IMR-90 (cell line): Measurements from ENCODE around the gene LDB2. TPM values are rescaled to one million over a fixed set of nuclear protein-coding genes. Genes with fewer than 3 reads are reported as not detected.

Experiments
- ATAC-seq: fragments of 200-7000 bp; cut with Tn5 transposase; 2 replicates; pipeline ENCODE4 v1.9.1; 2020; ENCODE audit warnings: low read depth, mild to moderate bottlenecking, moderate library complexity
- BruUV-seq: library from RNA; stranded (reverse); fragments of 400-500 nt; replicated peaks from 2 replicates; lab custom pipeline; 2021; lab: Mats Ljungman, UMichigan
- CTCF ChIA-PET: fragments of 300-600 bp; formaldehyde crosslinking; extraction: SDS; loops from one replicate; lab custom pipeline; 2021; ENCODE audit warnings: antibody characterized with exemption; lab: Yijun Ruan, JAX
- POLR2A ChIA-PET: fragments of 300-600 bp; sonication (Branson Sonifier 250); formaldehyde crosslinking; loops from one replicate; lab custom pipeline; 2022; ENCODE audit warnings: antibody characterized with exemption; ENCODE audit not compliant: unreplicated experiment; lab: Charles Lee
- DNase-seq: peaks from one replicate; pipeline ENCODE4 v3.0.0; 2013
- H2AFZ ChIP-seq: replicated peaks from 2 replicates; pipeline ENCODE3; 2013; ENCODE audit warnings: low read length, mild to moderate bottlenecking; ENCODE audit not compliant: poor library complexity
- H2AK5ac ChIP-seq: 2 replicates; pipeline ENCODE4 v1.6.1; 2013; ENCODE audit warnings: low read depth, low read length, inconsistent platforms
- H2AK9ac ChIP-seq: replicated peaks from 2 replicates; pipeline ENCODE3; 2013; ENCODE audit warnings: mild to moderate bottlenecking, low read depth, low read length, moderate library complexity; ENCODE audit not compliant: poor library complexity
- H2BK120ac ChIP-seq: 2 replicates; pipeline ENCODE4 v1.6.1; 2013; ENCODE audit warnings: low read depth, low read length, inconsistent platforms
- H2BK15ac ChIP-seq: 3 replicates; pipeline ENCODE4 v1.6.1; 2013; ENCODE audit warnings: low read depth, low read length, inconsistent platforms
- H2BK20ac ChIP-seq: 2 replicates; pipeline ENCODE4 v1.6.1; 2013; ENCODE audit warnings: low read depth, mild to moderate bottlenecking, inconsistent platforms, low read length, moderate library complexity
- H2BK5ac ChIP-seq: 2 replicates; pipeline ENCODE4 v1.6.1; 2013; ENCODE audit warnings: mild to moderate bottlenecking, low read depth, low read length, inconsistent platforms; ENCODE audit not compliant: poor library complexity, severe bottlenecking
- H3K14ac ChIP-seq: replicated peaks from 2 replicates; pipeline ENCODE4 v1.6.1; 2013; ENCODE audit warnings: low read depth, low read length, inconsistent platforms
- H3K18ac ChIP-seq: 2 replicates; pipeline ENCODE4 v1.6.1; 2013; ENCODE audit warnings: low read depth, low read length, control low read depth
- H3K23ac ChIP-seq: 2 replicates; pipeline ENCODE4 v1.6.1; 2013; ENCODE audit warnings: low read depth, low read length, inconsistent platforms
- H3K27ac ChIP-seq: 2 replicates; pipeline ENCODE4 v1.5.1; 2013; ENCODE audit warnings: mild to moderate bottlenecking, control low read depth, low read length; ENCODE audit not compliant: insufficient read depth
- H3K27me3 ChIP-seq: 2 replicates; pipeline ENCODE4 v1.6.1; 2013; ENCODE audit warnings: low read length; ENCODE audit not compliant: control insufficient read depth, insufficient read depth
- H3K36me3 ChIP-seq: 2 replicates; pipeline ENCODE4 v1.6.1; 2013; ENCODE audit warnings: low read length, mixed read lengths; ENCODE audit not compliant: control insufficient read depth, insufficient read depth
- H3K4ac ChIP-seq: 2 replicates; pipeline ENCODE4 v1.6.1; 2013; ENCODE audit warnings: low read depth, low read length, inconsistent platforms
- H3K4me1 ChIP-seq: 2 replicates; pipeline ENCODE4 v1.6.1; 2013; ENCODE audit warnings: low read length, mixed read lengths; ENCODE audit not compliant: control insufficient read depth, insufficient read depth
- H3K4me2 ChIP-seq: 2 replicates; pipeline ENCODE4 v1.6.1; 2013; ENCODE audit warnings: low read depth, mild to moderate bottlenecking, control low read depth, low read length, moderate library complexity
- H3K4me3 ChIP-seq: 2 replicates; pipeline ENCODE4 v1.5.1; 2013; ENCODE audit warnings: low read depth, mild to moderate bottlenecking, control low read depth, low read length, moderate library complexity; ENCODE audit not compliant: insufficient read depth
- H3K56ac ChIP-seq: 2 replicates; pipeline ENCODE4 v1.6.1; 2013; ENCODE audit warnings: low read length, inconsistent platforms; ENCODE audit not compliant: insufficient read depth; ENCODE audit errors: extremely low read depth
- H3K79me1 ChIP-seq, 2 experiments: 2 replicates each; pipeline ENCODE4 v1.6.1; 2013; ENCODE audit warnings: low read length in 2 of 2, inconsistent platforms in 1 of 2, low read depth in 1 of 2
- H3K9ac ChIP-seq: 2 replicates; pipeline ENCODE4 v1.6.1; 2013; ENCODE audit warnings: low read depth, low read length, control low read depth
- H3K9me1 ChIP-seq: 2 replicates; pipeline ENCODE4 v1.6.1; 2013; ENCODE audit warnings: low read length, inconsistent platforms; ENCODE audit not compliant: insufficient read depth
- H3K9me3 ChIP-seq: 2 replicates; pipeline ENCODE4 v1.6.1; 2013; ENCODE audit warnings: low read length; ENCODE audit not compliant: control insufficient read depth, insufficient read depth
- H4K20me1 ChIP-seq: 2 replicates; pipeline ENCODE4 v1.6.1; 2013; ENCODE audit warnings: low read length, inconsistent platforms; ENCODE audit not compliant: insufficient read depth
- H4K5ac ChIP-seq: 2 replicates; pipeline ENCODE4 v1.6.1; 2013; ENCODE audit warnings: mild to moderate bottlenecking, low read depth, low read length, control low read depth
- H4K8ac ChIP-seq, 2 experiments: 2 replicates each; pipeline ENCODE4 v1.6.1; 2013; ENCODE audit warnings: low read depth in 2 of 2, low read length in 2 of 2, control low read depth in 1 of 2, inconsistent platforms in 1 of 2
- H4K91ac ChIP-seq: 2 replicates; pipeline ENCODE4 v1.6.1; 2013; ENCODE audit warnings: low read depth, low read length, inconsistent platforms; ENCODE audit not compliant: insufficient read depth
- CEBPB ChIP-seq: IDR thresholded peaks from 2 replicates; pipeline ENCODE4 v1.6.1; 2012; ENCODE audit warnings: low read depth, low read length, improper control_type of control experiment
- ELK1 ChIP-seq: fragments of 150-350 bp; IDR thresholded peaks from 2 replicates; pipeline ENCODE4 v1.6.1; 2016; ENCODE audit warnings: low read depth, mild to moderate bottlenecking, low read length, moderate library complexity, borderline replicate concordance
- POLR2A ChIP-seq: IDR thresholded peaks from 2 replicates; pipeline ENCODE4 v1.6.1; 2012; ENCODE audit warnings: mild to moderate bottlenecking, low read depth, low read length
- RCOR1 ChIP-seq: IDR thresholded peaks from 2 replicates; pipeline ENCODE4 v1.6.1; 2012; ENCODE audit warnings: mild to moderate bottlenecking, low read length, improper control_type of control experiment; ENCODE audit not compliant: insufficient replicate concordance
- WGBS, 2 experiments: methylation state at CpG; one replicate each; pipeline versions ENCODE4 v1.1.5 to v1.1.7; 2013; ENCODE audit warnings: missing lambda C conversion rate in 2 of 2; ENCODE audit not compliant: insufficient read length in 1 of 2; ENCODE audit errors: extremely low coverage in 2 of 2; 5-methylcytosine and 5-hydroxymethylcytosine counted together
- dilution Hi-C: fragments of 300-500 bp; cut with HindIII; formaldehyde crosslinking; loops from one replicate; pipeline ENCODE4 v1.14.3; 2018; ENCODE audit warnings: low sequenced_read_pairs; ENCODE audit not compliant: unreplicated experiment
- in situ Hi-C: fragments of 300-500 bp; cut with MboI; formaldehyde crosslinking; loops from 3 replicates; pipeline ENCODE4 v1.14.3; 2019; ENCODE audit warnings: low sequenced_read_pairs, inconsistent platforms, mixed read lengths
- intact Hi-C: fragments of 100-400 bp; cut with micrococcal nuclease; formaldehyde crosslinking; loops from 2 replicates; pipeline ENCODE4 v1.10.0; 2022
- polyA plus RNA-seq, 3 experiments: library from polyadenylated mRNA; depleted of rRNA; stranded (reverse); fragments of >200 nt; gene quantifications; 2 replicates each; pipeline ENCODE4 v1.2.3, GENCODE V29; 2012; ENCODE audit warnings: low replicate concordance in 1 of 3
- total RNA-seq: library from RNA; depleted of rRNA; stranded (reverse); fragments of >200 nt; gene quantifications from 2 replicates; pipeline ENCODE4 v1.2.3, GENCODE V29; 2012

The LDB2 gene
- total and polyA plus RNA-seq, 2 of the 4 experiments (the other 2 are of a cell fraction) = 67.9 to 116 TPM

GRCh38 chr4:16594128-16594527 lies 304.3 kb downstream of the LDB2 start:
- intact Hi-C loops (no loop called here), dilution Hi-C loops (no loop called here), in situ Hi-C loops (no loop called here)
- Histone ChIP-seq H3K4me1 (peaks cover 3% of the 10 kb centered on the region), H3K9me1 (0 out of 2 replicates have a peak, but pooled peaks cover 5% of the 10 kb centered on the region), H3K4me2 (no peak overlapping the region), H4K5ac (no peak overlapping the region), H2BK20ac (no peak overlapping the region), H3K23ac (no peak overlapping the region), H3K14ac (no peak overlapping the region), H2AFZ (no peak overlapping the region), H2AK9ac (no peak overlapping the region), H3K4me3 (no peak overlapping the region), H4K20me1 (no peaks in the 10 kb centered on the region), H3K56ac (no peak overlapping the region; the same call in 1 of the 2 replicates), H3K18ac (no peak overlapping the region), H3K79me1 (no peaks in the 10 kb centered on the region), H2BK120ac (no peak overlapping the region), H3K9ac (no peak overlapping the region), H3K36me3 (no peaks in the 10 kb centered on the region), H4K8ac (no peak overlapping the region), H3K27ac (no peak overlapping the region), H3K4ac (no peak overlapping the region), H4K91ac (no peak overlapping the region), H2AK5ac (no peak overlapping the region), H3K27me3 (no peaks in the 10 kb centered on the region), H2BK15ac (no peak overlapping the region), H2BK5ac (no peak overlapping the region), H3K9me3 (no peaks in the 10 kb centered on the region)
- ATAC-seq (no peak), DNase-seq (no peak)
- ChIA-PET CTCF (no interaction called here), POLR2A (no interaction called here)
- TF ChIP-seq CEBPB (no peak), RCOR1 (no peak), ELK1 (no peak), POLR2A (no peak)
- no TSS peak for BruUV-seq
- no CpG with 5 or more reads among the region's 2 CpGs for WGBS, 2 experiments
